IMR-90 (cell line): Measurements from ENCODE around the gene KLHL29. TPM values are rescaled to one million over a fixed set of nuclear protein-coding genes. Genes with fewer than 3 reads are reported as not detected.

Experiments
- ATAC-seq: fragments of 200-7000 bp; cut with Tn5 transposase; 2 replicates; pipeline ENCODE4 v1.9.1; 2020; ENCODE audit warnings: low read depth, mild to moderate bottlenecking, moderate library complexity
- BruUV-seq: library from RNA; stranded (reverse); fragments of 400-500 nt; replicated peaks from 2 replicates; lab custom pipeline; 2021; lab: Mats Ljungman, UMichigan
- CTCF ChIA-PET: fragments of 300-600 bp; formaldehyde crosslinking; extraction: SDS; loops from one replicate; lab custom pipeline; 2021; ENCODE audit warnings: antibody characterized with exemption; lab: Yijun Ruan, JAX
- POLR2A ChIA-PET: fragments of 300-600 bp; sonication (Branson Sonifier 250); formaldehyde crosslinking; loops from one replicate; lab custom pipeline; 2022; ENCODE audit warnings: antibody characterized with exemption; ENCODE audit not compliant: unreplicated experiment; lab: Charles Lee
- DNase-seq: peaks from one replicate; pipeline ENCODE4 v3.0.0; 2013
- H2AFZ ChIP-seq: replicated peaks from 2 replicates; pipeline ENCODE3; 2013; ENCODE audit warnings: low read length, mild to moderate bottlenecking; ENCODE audit not compliant: poor library complexity
- H2AK5ac ChIP-seq: 2 replicates; pipeline ENCODE4 v1.6.1; 2013; ENCODE audit warnings: low read depth, low read length, inconsistent platforms
- H2AK9ac ChIP-seq: replicated peaks from 2 replicates; pipeline ENCODE3; 2013; ENCODE audit warnings: mild to moderate bottlenecking, low read depth, low read length, moderate library complexity; ENCODE audit not compliant: poor library complexity
- H2BK120ac ChIP-seq: 2 replicates; pipeline ENCODE4 v1.6.1; 2013; ENCODE audit warnings: low read depth, low read length, inconsistent platforms
- H2BK15ac ChIP-seq: 3 replicates; pipeline ENCODE4 v1.6.1; 2013; ENCODE audit warnings: low read depth, low read length, inconsistent platforms
- H2BK20ac ChIP-seq: 2 replicates; pipeline ENCODE4 v1.6.1; 2013; ENCODE audit warnings: low read depth, mild to moderate bottlenecking, inconsistent platforms, low read length, moderate library complexity
- H2BK5ac ChIP-seq: 2 replicates; pipeline ENCODE4 v1.6.1; 2013; ENCODE audit warnings: mild to moderate bottlenecking, low read depth, low read length, inconsistent platforms; ENCODE audit not compliant: poor library complexity, severe bottlenecking
- H3K14ac ChIP-seq: replicated peaks from 2 replicates; pipeline ENCODE4 v1.6.1; 2013; ENCODE audit warnings: low read depth, low read length, inconsistent platforms
- H3K18ac ChIP-seq: 2 replicates; pipeline ENCODE4 v1.6.1; 2013; ENCODE audit warnings: low read depth, low read length, control low read depth
- H3K23ac ChIP-seq: 2 replicates; pipeline ENCODE4 v1.6.1; 2013; ENCODE audit warnings: low read depth, low read length, inconsistent platforms
- H3K27ac ChIP-seq: 2 replicates; pipeline ENCODE4 v1.5.1; 2013; ENCODE audit warnings: mild to moderate bottlenecking, control low read depth, low read length; ENCODE audit not compliant: insufficient read depth
- H3K27me3 ChIP-seq: 2 replicates; pipeline ENCODE4 v1.6.1; 2013; ENCODE audit warnings: low read length; ENCODE audit not compliant: control insufficient read depth, insufficient read depth
- H3K36me3 ChIP-seq: 2 replicates; pipeline ENCODE4 v1.6.1; 2013; ENCODE audit warnings: low read length, mixed read lengths; ENCODE audit not compliant: control insufficient read depth, insufficient read depth
- H3K4ac ChIP-seq: 2 replicates; pipeline ENCODE4 v1.6.1; 2013; ENCODE audit warnings: low read depth, low read length, inconsistent platforms
- H3K4me1 ChIP-seq: 2 replicates; pipeline ENCODE4 v1.6.1; 2013; ENCODE audit warnings: low read length, mixed read lengths; ENCODE audit not compliant: control insufficient read depth, insufficient read depth
- H3K4me2 ChIP-seq: 2 replicates; pipeline ENCODE4 v1.6.1; 2013; ENCODE audit warnings: low read depth, mild to moderate bottlenecking, control low read depth, low read length, moderate library complexity
- H3K4me3 ChIP-seq: 2 replicates; pipeline ENCODE4 v1.5.1; 2013; ENCODE audit warnings: low read depth, mild to moderate bottlenecking, control low read depth, low read length, moderate library complexity; ENCODE audit not compliant: insufficient read depth
- H3K56ac ChIP-seq: 2 replicates; pipeline ENCODE4 v1.6.1; 2013; ENCODE audit warnings: low read length, inconsistent platforms; ENCODE audit not compliant: insufficient read depth; ENCODE audit errors: extremely low read depth
- H3K79me1 ChIP-seq, 2 experiments: 2 replicates each; pipeline ENCODE4 v1.6.1; 2013; ENCODE audit warnings: low read length in 2 of 2, inconsistent platforms in 1 of 2, low read depth in 1 of 2
- H3K9ac ChIP-seq: 2 replicates; pipeline ENCODE4 v1.6.1; 2013; ENCODE audit warnings: low read depth, low read length, control low read depth
- H3K9me1 ChIP-seq: 2 replicates; pipeline ENCODE4 v1.6.1; 2013; ENCODE audit warnings: low read length, inconsistent platforms; ENCODE audit not compliant: insufficient read depth
- H3K9me3 ChIP-seq: 2 replicates; pipeline ENCODE4 v1.6.1; 2013; ENCODE audit warnings: low read length; ENCODE audit not compliant: control insufficient read depth, insufficient read depth
- H4K20me1 ChIP-seq: 2 replicates; pipeline ENCODE4 v1.6.1; 2013; ENCODE audit warnings: low read length, inconsistent platforms; ENCODE audit not compliant: insufficient read depth
- H4K5ac ChIP-seq: 2 replicates; pipeline ENCODE4 v1.6.1; 2013; ENCODE audit warnings: mild to moderate bottlenecking, low read depth, low read length, control low read depth
- H4K8ac ChIP-seq, 2 experiments: 2 replicates each; pipeline ENCODE4 v1.6.1; 2013; ENCODE audit warnings: low read depth in 2 of 2, low read length in 2 of 2, control low read depth in 1 of 2, inconsistent platforms in 1 of 2
- H4K91ac ChIP-seq: 2 replicates; pipeline ENCODE4 v1.6.1; 2013; ENCODE audit warnings: low read depth, low read length, inconsistent platforms; ENCODE audit not compliant: insufficient read depth
- BHLHE40 ChIP-seq: fragments of 150-350 bp; IDR thresholded peaks from 2 replicates; pipeline ENCODE4 v1.6.1; 2016; ENCODE audit warnings: mild to moderate bottlenecking, low read depth, low read length
- CEBPB ChIP-seq: IDR thresholded peaks from 2 replicates; pipeline ENCODE4 v1.6.1; 2012; ENCODE audit warnings: low read depth, low read length, improper control_type of control experiment
- CHD1 ChIP-seq: IDR thresholded peaks from 2 replicates; pipeline ENCODE4 v1.6.1; 2012; ENCODE audit warnings: low read depth, low read length, improper control_type of control experiment
- CTCF ChIP-seq: conservative IDR thresholded peaks from 2 replicates; pipeline ENCODE4 v1.5.1; 2012; ENCODE audit warnings: mild to moderate bottlenecking, low read depth, low read length, improper control_type of control experiment
- ELK1 ChIP-seq: fragments of 150-350 bp; IDR thresholded peaks from 2 replicates; pipeline ENCODE4 v1.6.1; 2016; ENCODE audit warnings: low read depth, mild to moderate bottlenecking, low read length, moderate library complexity, borderline replicate concordance
- FOS ChIP-seq: fragments of 150-350 bp; IDR thresholded peaks from 2 replicates; pipeline ENCODE4 v1.6.1; 2016; ENCODE audit warnings: low read depth, low read length
- MAFK ChIP-seq: IDR thresholded peaks from 2 replicates; pipeline ENCODE4 v1.6.1; 2012; ENCODE audit warnings: low read depth, low read length, improper control_type of control experiment
- MAZ ChIP-seq: IDR thresholded peaks from 2 replicates; pipeline ENCODE4 v1.6.1; 2012; ENCODE audit warnings: low read depth, mild to moderate bottlenecking, low read length, improper control_type of control experiment, moderate library complexity, borderline replicate concordance
- MXI1 ChIP-seq: IDR thresholded peaks from 2 replicates; pipeline ENCODE4 v1.6.1; 2012; ENCODE audit warnings: low read depth, mild to moderate bottlenecking, low read length, moderate library complexity, borderline replicate concordance
- NFE2L2 ChIP-seq: fragments of 150-350 bp; IDR thresholded peaks from 2 replicates; pipeline ENCODE4 v1.6.1; 2016; ENCODE audit warnings: low read depth, mild to moderate bottlenecking, low read length
- POLR2A ChIP-seq: IDR thresholded peaks from 2 replicates; pipeline ENCODE4 v1.6.1; 2012; ENCODE audit warnings: mild to moderate bottlenecking, low read depth, low read length
- RAD21 ChIP-seq: IDR thresholded peaks from 2 replicates; pipeline ENCODE4 v1.6.1; 2012; ENCODE audit warnings: low read length, improper control_type of control experiment
- RCOR1 ChIP-seq: IDR thresholded peaks from 2 replicates; pipeline ENCODE4 v1.6.1; 2012; ENCODE audit warnings: mild to moderate bottlenecking, low read length, improper control_type of control experiment; ENCODE audit not compliant: insufficient replicate concordance
- RFX5 ChIP-seq: IDR thresholded peaks from 2 replicates; pipeline ENCODE4 v1.8.0; 2012; ENCODE audit warnings: low read depth, mild to moderate bottlenecking, low read length, moderate library complexity
- SMC3 ChIP-seq: fragments of 150-350 bp; IDR thresholded peaks from 2 replicates; pipeline ENCODE4 v1.6.1; 2016; ENCODE audit warnings: low read depth, mild to moderate bottlenecking, antibody characterized with exemption, low read length, moderate library complexity
- USF2 ChIP-seq: fragments of 150-350 bp; IDR thresholded peaks from 2 replicates; pipeline ENCODE4 v1.6.1; 2017; ENCODE audit warnings: mild to moderate bottlenecking, antibody characterized with exemption, low read length, low read depth
- WGBS, 2 experiments: methylation state at CpG; one replicate each; pipeline versions ENCODE4 v1.1.5 to v1.1.7; 2013; ENCODE audit warnings: missing lambda C conversion rate in 2 of 2; ENCODE audit not compliant: insufficient read length in 1 of 2; ENCODE audit errors: extremely low coverage in 2 of 2; 5-methylcytosine and 5-hydroxymethylcytosine counted together
- dilution Hi-C: fragments of 300-500 bp; cut with HindIII; formaldehyde crosslinking; loops from one replicate; pipeline ENCODE4 v1.14.3; 2018; ENCODE audit warnings: low sequenced_read_pairs; ENCODE audit not compliant: unreplicated experiment
- in situ Hi-C: fragments of 300-500 bp; cut with MboI; formaldehyde crosslinking; loops from 3 replicates; pipeline ENCODE4 v1.14.3; 2019; ENCODE audit warnings: low sequenced_read_pairs, inconsistent platforms, mixed read lengths
- intact Hi-C: fragments of 100-400 bp; cut with micrococcal nuclease; formaldehyde crosslinking; loops from 2 replicates; pipeline ENCODE4 v1.10.0; 2022
- polyA plus RNA-seq, 3 experiments: library from polyadenylated mRNA; depleted of rRNA; stranded (reverse); fragments of >200 nt; gene quantifications; 2 replicates each; pipeline ENCODE4 v1.2.3, GENCODE V29; 2012; ENCODE audit warnings: low replicate concordance in 1 of 3
- total RNA-seq: library from RNA; depleted of rRNA; stranded (reverse); fragments of >200 nt; gene quantifications from 2 replicates; pipeline ENCODE4 v1.2.3, GENCODE V29; 2012

Gene KLHL29
- total and polyA plus RNA-seq, 2 of the 4 experiments (the other 2 are of a cell fraction): 2.0 to 8.0 TPM

GRCh38 chr2:23588106-23588505 is 203.1 kb downstream of the KLHL29 start:
- ATAC-seq: no peak
- Histone ChIP-seq H3K4me2 (no peak overlapping the region), H3K4ac (no peak overlapping the region), H4K5ac (no peak overlapping the region), H3K79me1 (no peaks in the 10 kb centered on the region; a peak in 1 of 4 replicates), H3K9ac (no peak overlapping the region), H3K56ac (no peak overlapping the region), H3K23ac (no peak overlapping the region), H3K9me1 (0 out of 2 replicates have a peak, but pooled peaks cover 3% of the 10 kb centered on the region), H3K9me3 (no peaks in the 10 kb centered on the region), H4K91ac (no peak overlapping the region), H2BK120ac (no peak overlapping the region), H2BK20ac (no peak overlapping the region), H3K27ac (no peak overlapping the region), H2AK5ac (no peak overlapping the region), H2BK5ac (no peak overlapping the region), H4K8ac (no peak overlapping the region), H3K4me3 (no peak overlapping the region), H3K36me3 (peaks cover 2% of the 10 kb centered on the region; the same call in 1 of the 2 replicates), H3K27me3 (no peaks in the 10 kb centered on the region), H3K4me1 (peaks cover 2% of the 10 kb centered on the region; the same call in 1 of the 2 replicates), H4K20me1 (no peaks in the 10 kb centered on the region; the same call in 1 of the 2 replicates), H2BK15ac (no peak overlapping the region), H3K14ac (no peak overlapping the region), H3K18ac (no peak overlapping the region), H2AFZ (no peak overlapping the region), H2AK9ac (no peak overlapping the region)
- 100% methylated on average over 1 of the region's 4 CpGs; no CpG with 5 or more reads in 1 of the 2 experiments for WGBS, 2 experiments
- no peak for DNase-seq
- BruUV-seq: no TSS peak
- POLR2A ChIA-PET: no interaction called here
- TF ChIP-seq CTCF (no peak), NFE2L2 (no peak), CHD1 (no peak), CEBPB (no peak), BHLHE40 (no peak), RAD21 (no peak), ELK1 (no peak), POLR2A (no peak), FOS (no peak), SMC3 (no peak), USF2 (no peak), MAFK (no peak), MAZ (no peak), RCOR1 (no peak), RFX5 (no peak), MXI1 (no peak)
- in situ Hi-C loops: no loop called here
- CTCF ChIA-PET: no interaction called here
- dilution Hi-C loops: no loop called here
- intact Hi-C loops: no loop called here
